Fibroblast of skin of left quadriceps (primary cell): Measurements from ENCODE around the gene ANTXRL.
A peak's percentile ranks its signal among the peaks of the same experiment; 100 is the strongest.
"Not testable (repeated sequence)": the region's sequence is repeated elsewhere in the genome, so short reads cannot be mapped to it uniquely, and the experiment has no call there.

ENCODE experiments used
- DNase-seq, 2 experiments: peaks; one replicate each; pipeline ENCODE4 v3.0.0-alpha.2; 2013; ENCODE audit warnings: low read depth in 2 of 2

Gene ANTXRL

GRCh38 chr10:46273506-46274477, 13.0 kb upstream of the ANTXRL start:
- no peak for DNase-seq

- no peak for DNase-seq
Observed at GRCh38 chr10:46277840-46278239, 9.0 kb upstream of the ANTXRL start.

- not testable (repeated sequence) for DNase-seq
Observed at GRCh38 chr10:46282421-46282831, 4.4 kb upstream of the ANTXRL start.

GRCh38 chr10:46282842-46283574, 3.8 kb upstream of the ANTXRL start:
- DNase-seq, result peak in 1 of 2 experiments; percentile 12

- DNase-seq, result no peak
Observed at GRCh38 chr10:46283580-46284285, 3.1 kb upstream of the ANTXRL start.

GRCh38 chr10:46284286-46285229, 2.2 kb upstream of the ANTXRL start:
- DNase-seq, result peak; percentile 20 to 22

- no peak for DNase-seq
Observed at GRCh38 chr10:46285300-46285699, 1.5 kb upstream of the ANTXRL start.

GRCh38 chr10:46285966-46286620, 704 bp upstream of the ANTXRL start:
- DNase-seq, result no peak

GRCh38 chr10:46287846-46288477, 1.2 kb downstream of the ANTXRL start:
- DNase-seq, result no peak

GRCh38 chr10:46288601-46289206, 1.9 kb downstream of the ANTXRL start:
- no peak for DNase-seq

- DNase-seq, result no peak
Observed at GRCh38 chr10:46289209-46289810, 2.5 kb downstream of the ANTXRL start.

- no peak for DNase-seq
Observed at GRCh38 chr10:46290101-46290886, 3.5 kb downstream of the ANTXRL start.

GRCh38 chr10:46291817-46292572, 5.2 kb downstream of the ANTXRL start:
- DNase-seq, result no peak

GRCh38 chr10:46292573-46293023, 5.8 kb downstream of the ANTXRL start:
- DNase-seq, result no peak

- DNase-seq, result no peak
Observed at GRCh38 chr10:46293228-46293627, 6.4 kb downstream of the ANTXRL start.

- no peak for DNase-seq
Observed at GRCh38 chr10:46293832-46294640, 7.2 kb downstream of the ANTXRL start.
